Smooth muscle cell (in vitro differentiated cells): ENCODE results near the gene PITPNC1. TPM values are rescaled to one million over a fixed set of nuclear protein-coding genes. Genes with fewer than 3 reads are reported as not detected.

ENCODE experiments used
- DNase-seq: peaks from one replicate; lab custom pipeline; 2025; ENCODE audit not compliant: unreplicated experiment; lab: John Stamatoyannopoulos, UW
- H2AFZ ChIP-seq: fragments of 200-600 bp; sonication (generic); 2 replicates; pipeline ENCODE4 v1.6.0; 2016; ENCODE audit warnings: antibody characterized with exemption, low read depth, mild to moderate bottlenecking
- H3F3A ChIP-seq: fragments of 200-600 bp; sonication (generic); 2 replicates; pipeline ENCODE4 v1.6.0; 2017; ENCODE audit warnings: antibody characterized with exemption, low read depth
- H3K27ac ChIP-seq: fragments of 200-600 bp; sonication (generic); 2 replicates; pipeline ENCODE4 v1.5.1; 2016; ENCODE audit warnings: low read depth, mild to moderate bottlenecking
- H3K27me3 ChIP-seq: fragments of 200-600 bp; sonication (generic); 2 replicates; pipeline ENCODE4 v1.6.1; 2016; ENCODE audit warnings: low read depth, mild to moderate bottlenecking
- H3K36me3 ChIP-seq: fragments of 200-600 bp; sonication (generic); 2 replicates; pipeline ENCODE4 v1.5.1; 2016; ENCODE audit warnings: low read depth
- H3K4me1 ChIP-seq: fragments of 200-600 bp; sonication (generic); 2 replicates; pipeline ENCODE4 v1.5.1; 2016; ENCODE audit warnings: low read depth
- H3K4me2 ChIP-seq: fragments of 200-600 bp; sonication (generic); 2 replicates; pipeline ENCODE4 v1.6.0; 2016; ENCODE audit warnings: mild to moderate bottlenecking
- H3K4me3 ChIP-seq: fragments of 200-600 bp; sonication (generic); 2 replicates; pipeline ENCODE4 v1.5.1; 2016; ENCODE audit warnings: mild to moderate bottlenecking
- H3K79me2 ChIP-seq: fragments of 200-600 bp; sonication (generic); 2 replicates; pipeline ENCODE4 v1.6.0; 2016; ENCODE audit warnings: low read depth, mild to moderate bottlenecking
- H3K9ac ChIP-seq: fragments of 200-600 bp; sonication (generic); 2 replicates; pipeline ENCODE4 v1.6.0; 2016; ENCODE audit warnings: low read depth
- H3K9me3 ChIP-seq: fragments of 200-600 bp; sonication (generic); replicated peaks from 2 replicates; pipeline ENCODE4 v1.5.1; 2016; ENCODE audit warnings: low read depth
- H4K20me1 ChIP-seq: fragments of 200-600 bp; sonication (generic); 2 replicates; pipeline ENCODE4 v1.6.0; 2016; ENCODE audit warnings: low read depth
- CTCF ChIP-seq: fragments of 200-600 bp; sonication (generic); IDR thresholded peaks from 2 replicates; pipeline ENCODE4 v1.5.1; 2017; ENCODE audit warnings: borderline replicate concordance, mild to moderate bottlenecking, antibody characterized with exemption; ENCODE audit not compliant: insufficient read depth, poor library complexity, severe bottlenecking
- WGBS: methylation state at CpG from one replicate; pipeline ENCODE4 v1.1.7; 2016; ENCODE audit warnings: low lambda C conversion rate; 5-methylcytosine and 5-hydroxymethylcytosine counted together
- polyA plus RNA-seq: library from polyadenylated mRNA; unstranded; fragments of >200 nt; fragmentation: Nextera tagmentation; extraction: Ambion mirVana; gene quantifications from 2 replicates; pipeline ENCODE4 v1.2.1, GENCODE V29; 2016
- total RNA-seq: library from RNA; depleted of rRNA; stranded (reverse); fragments of >200 nt; gene quantifications from 2 replicates; pipeline ENCODE4 v1.2.3, GENCODE V29; 2014

PITPNC1 gene
- total and polyA plus RNA-seq, 2 experiments from 2014 or later: 9.6 to 12.5 TPM

GRCh38 chr17:67610061-67610460, 233.0 kb downstream of the PITPNC1 start:
- Histone ChIP-seq H3K27ac (no peak overlapping the region), H3K9ac (no peak overlapping the region), H3K4me3 (no peak overlapping the region), H3K9me3 (no peaks in the 10 kb centered on the region), H3K4me1 (no peaks in the 10 kb centered on the region), H3K4me2 (no peak overlapping the region), H3F3A (no peaks in the 10 kb centered on the region), H3K79me2 (no peaks in the 10 kb centered on the region), H3K27me3 (no peaks in the 10 kb centered on the region), H2AFZ (no peak overlapping the region), H3K36me3 (no peaks in the 10 kb centered on the region), H4K20me1 (no peaks in the 10 kb centered on the region)
- no peak for TF ChIP-seq CTCF
- DNase-seq: no peak
- WGBS: 93% methylated on average over 8 of the region's 8 CpGs

- Histone ChIP-seq H3K27me3 (no peaks in the 10 kb centered on the region), H4K20me1 (no peaks in the 10 kb centered on the region), H3K27ac (no peak overlapping the region), H3K4me1 (no peaks in the 10 kb centered on the region), H3K36me3 (no peaks in the 10 kb centered on the region), H3K9me3 (no peaks in the 10 kb centered on the region), H3K4me2 (no peak overlapping the region), H2AFZ (no peak overlapping the region), H3F3A (no peaks in the 10 kb centered on the region), H3K79me2 (no peaks in the 10 kb centered on the region), H3K4me3 (no peak overlapping the region), H3K9ac (no peak overlapping the region)
- no peak for TF ChIP-seq CTCF
- WGBS: 98% methylated on average over 7 of the region's 7 CpGs
- DNase-seq: no peak
Observed at GRCh38 chr17:67613961-67614360, 236.9 kb downstream of the PITPNC1 start.

- 87% methylated on average over 13 of the region's 13 CpGs for WGBS
- no peak overlapping the region for H3K4me2 ChIP-seq
Observed at GRCh38 chr17:67615011-67615561, 238.0 kb downstream of the PITPNC1 start.

More at GRCh38 chr17:67615011-67615561, 238.0 kb downstream of the PITPNC1 start:
- no peak for TF ChIP-seq CTCF
- Histone ChIP-seq H3K4me1 (no peaks in the 10 kb centered on the region), H3K27ac (no peak overlapping the region), H3K4me3 (no peak overlapping the region), H3K27me3 (no peaks in the 10 kb centered on the region), H3F3A (no peaks in the 10 kb centered on the region), H3K79me2 (no peaks in the 10 kb centered on the region), H3K36me3 (no peaks in the 10 kb centered on the region), H4K20me1 (no peaks in the 10 kb centered on the region), H3K9me3 (no peaks in the 10 kb centered on the region), H2AFZ (no peak overlapping the region), H3K9ac (no peak overlapping the region)
- no peak for DNase-seq
